ENCODE data around the gene TCERG1L. TPM values are rescaled to one million over a fixed set of nuclear protein-coding genes. Genes with fewer than 3 reads are reported as not detected.

TCERG1L gene
- total RNA-seq, 1 experiment from 2014 or later = 1.5 TPM

GRCh38 chr10:131344747-131345146 lies 33.2 kb upstream of the TCERG1L start:
- Mint-ChIP-seq H3K4me3 (no peak overlapping the region), H3K4me1 (peaks cover under 1% of the 10 kb centered on the region; the same call in 1 of the 2 replicates), H3K36me3 (peaks cover 63% of the 10 kb centered on the region), H3K27me3 (ENCODE audit: low read depth) (peaks cover 16% of the 10 kb centered on the region), H3K9me3 (peaks cover 76% of the 10 kb centered on the region), H3K27ac (no peak overlapping the region)
- POLR2A ChIA-PET = no interaction called here
- no peak for TF ChIP-seq JAZF1 (CRISPR knock-in tag; IDR thresholded peaks at IDR 0.05)
- TF ChIP-seq MYBL2 (CRISPR knock-in tag; IDR thresholded peaks at IDR 0.05) = no peak
- no peak for TF ChIP-seq HMGA2 (CRISPR knock-in tag; IDR thresholded peaks at IDR 0.05)
- TF ChIP-seq GABPB1 (CRISPR knock-in tag; IDR thresholded peaks at IDR 0.05) = no peak
- TF ChIP-seq ZNF232 (CRISPR knock-in tag; IDR thresholded peaks at IDR 0.05) = no peak
- TF ChIP-seq ZSCAN18 (CRISPR knock-in tag; IDR thresholded peaks at IDR 0.05) = no peak
- CTCF ChIA-PET = no interaction called here
- ATAC-seq (no peak), DNase-seq (ENCODE audit: low spot score) (no peak)

DNA sequence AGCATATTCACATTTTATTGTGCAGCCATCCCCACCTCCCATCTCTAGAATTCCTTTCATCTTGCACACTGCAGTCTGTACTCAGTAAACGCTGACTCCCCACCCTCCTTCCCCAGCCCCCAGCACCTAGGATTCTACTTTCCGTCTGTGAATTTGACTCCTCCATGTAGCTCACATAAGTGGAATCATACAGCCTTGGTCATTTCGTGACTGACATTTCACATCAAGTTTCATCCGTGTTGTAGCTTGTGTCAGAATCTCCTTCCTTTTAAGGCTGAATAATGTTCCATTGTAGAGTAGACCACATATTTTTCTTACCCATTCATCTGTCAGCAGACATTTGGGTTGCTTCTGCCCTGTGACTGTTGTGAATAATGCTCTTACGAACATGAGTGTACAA lies 26.2 kb upstream of the TCERG1L start:
- POLR2A ChIA-PET = no interaction called here
- no peak for DNase-seq (ENCODE audit: low spot score)
- CTCF ChIA-PET = no interaction called here
- Mint-ChIP-seq H3K4me3 (no peak overlapping the region), H3K4me1 (no peaks in the 10 kb centered on the region), H3K27ac (no peak overlapping the region), H3K9me3 (peaks cover 94% of the 10 kb centered on the region), H3K36me3 (peaks cover 74% of the 10 kb centered on the region), H3K27me3 (ENCODE audit: low read depth) (peaks cover 17% of the 10 kb centered on the region)
- TF ChIP-seq SMAD4 (CRISPR knock-in tag; IDR thresholded peaks at IDR 0.05) (no peak), ARID4B (CRISPR knock-in tag; IDR thresholded peaks at IDR 0.05; ENCODE audit: borderline replicate concordance) (no peak), FOXP1 (CRISPR knock-in tag; IDR thresholded peaks at IDR 0.05; ENCODE audit: borderline replicate concordance) (no peak), NR1H2 (CRISPR knock-in tag; IDR thresholded peaks at IDR 0.05) (no peak), E2F4 (CRISPR knock-in tag; IDR thresholded peaks at IDR 0.05; ENCODE audit: borderline replicate concordance, low read depth) (no peak), CBFB (CRISPR knock-in tag; IDR thresholded peaks at IDR 0.05; ENCODE audit: low read depth) (no peak), ZBTB43 (CRISPR knock-in tag; IDR thresholded peaks at IDR 0.05) (no peak)
- no peak for ATAC-seq

DNA sequence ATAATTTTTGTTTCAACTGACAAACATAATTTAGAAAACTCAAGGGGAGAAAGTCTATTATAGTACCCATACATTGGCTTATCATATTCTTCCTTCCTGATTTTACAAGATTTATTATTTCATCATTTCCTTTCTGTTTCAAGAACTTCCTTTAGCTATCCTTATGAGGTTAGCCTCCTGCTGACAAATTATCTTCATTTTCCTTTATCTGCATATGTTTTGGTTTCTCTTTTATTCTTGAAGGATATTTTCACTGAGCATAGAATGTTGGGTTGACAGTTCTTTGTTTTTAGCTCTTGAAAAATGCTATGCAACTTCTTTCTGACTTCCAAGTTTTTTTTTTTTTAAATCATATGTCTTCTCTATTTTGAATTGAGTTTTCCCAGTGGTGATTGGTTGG lies 21.3 kb upstream of the TCERG1L start:
- ATAC-seq = no peak
- Mint-ChIP-seq H3K36me3 (peaks cover 69% of the 10 kb centered on the region), H3K27me3 (ENCODE audit: low read depth) (peaks cover 3% of the 10 kb centered on the region), H3K4me1 (no peaks in the 10 kb centered on the region), H3K27ac (no peak overlapping the region), H3K4me3 (no peak overlapping the region), H3K9me3 (peaks cover 83% of the 10 kb centered on the region)
- no peak for TF ChIP-seq NR3C1 (CRISPR knock-in tag; conservative IDR thresholded peaks at IDR 0.05; ENCODE audit: low read depth)
- CTCF ChIA-PET = no interaction called here
- no peak for DNase-seq (ENCODE audit: low spot score)
- POLR2A ChIA-PET = no interaction called here

Data from WTC11 (cell line).